K562 (cell line): ENCODE data around the gene HOXC11. TPM values are rescaled to one million over a fixed set of nuclear protein-coding genes. Genes with fewer than 3 reads are reported as not detected.

ENCODE experiments used
- ATAC-seq: fragments of 200-7000 bp; cut with Tn5 transposase; 3 replicates; pipeline ENCODE4 v1.9.1; 2020; ENCODE audit warnings: moderate library complexity
- BruUV-seq: library from RNA; stranded (reverse); fragments of 400-500 nt; replicated peaks from 2 replicates; lab custom pipeline; 2021; lab: Mats Ljungman, UMichigan
- CTCF ChIA-PET: fragments of 300-600 bp; formaldehyde crosslinking; extraction: SDS; loops from one replicate; lab custom pipeline; 2021; ENCODE audit warnings: low intra/inter-chr PET ratio; lab: Yijun Ruan, JAX
- POLR2A ChIA-PET: fragments of 300-600, 350-650 bp; sonication (Branson Sonifier 250); formaldehyde crosslinking; extraction: SDS; loops from one replicate; lab custom pipeline; 2021; ENCODE audit warnings: antibody characterized with exemption, inconsistent platforms; lab: Yijun Ruan, JAX
- DNase-seq, 4 experiments: peaks; one replicate each; pipeline versions ENCODE4 v3.0.0 to v3.0.0-alpha.2; 2011 to 2018; ENCODE audit warnings: low spot score in 3 of 4, mixed read lengths in 3 of 4; ENCODE audit errors: extremely low read depth in 1 of 4
- FAIRE-seq: peaks from 2 replicates; lab custom pipeline; 2011; peaks lifted over from hg19 to GRCh38; lab: Jason Lieb, UNC
- H2AFZ ChIP-seq: 2 replicates; pipeline ENCODE4 v1.6.0; 2011; ENCODE audit warnings: low read depth, low read length, control low read depth, inconsistent platforms
- H3K27ac ChIP-seq: fragments of 200-600 bp; 3 replicates; pipeline ENCODE4 v1.8.0; 2011; ENCODE audit warnings: low read depth, mild to moderate bottlenecking, control low read depth, inconsistent platforms, low read length, moderate library complexity, mixed read lengths; ENCODE audit errors: extremely low read depth
- H3K27me3 ChIP-seq, 2 experiments: fragments of 300-600 bp in 1 of 2; 2 replicates in 1 of 2; 3 replicates in 1 of 2; pipeline versions ENCODE4 v1.6.0 to v1.8.0; 2011; ENCODE audit warnings: inconsistent platforms in 2 of 2, low read length in 2 of 2, mild to moderate bottlenecking in 1 of 2, mixed read lengths in 1 of 2, moderate library complexity in 1 of 2; ENCODE audit not compliant: control insufficient read depth in 2 of 2, insufficient read depth in 2 of 2
- H3K36me3 ChIP-seq: fragments of 300-600 bp; 3 replicates; pipeline ENCODE4 v1.8.0; 2011; ENCODE audit warnings: mild to moderate bottlenecking, low read length, inconsistent platforms; ENCODE audit not compliant: control insufficient read depth, insufficient read depth
- H3K4me1 ChIP-seq, 2 experiments: fragments of 200-600 bp in 1 of 2; replicated peaks in 1 of 2; 2 replicates in 1 of 2; 3 replicates in 1 of 2; pipeline versions ENCODE4 v1.5.1 to v1.8.0; 2011; ENCODE audit warnings: inconsistent platforms in 2 of 2, low read length in 2 of 2, mild to moderate bottlenecking in 1 of 2, mixed read lengths in 1 of 2, moderate library complexity in 1 of 2; ENCODE audit not compliant: control insufficient read depth in 2 of 2, insufficient read depth in 2 of 2
- H3K4me2 ChIP-seq: 2 replicates; pipeline ENCODE4 v1.6.1; 2011; ENCODE audit warnings: low read length, control low read depth, inconsistent platforms, mixed read lengths; ENCODE audit not compliant: insufficient read depth
- H3K4me3 ChIP-seq: fragments of 200-600 bp; sonication (generic), shearing (Covaris generic); 2 replicates; pipeline ENCODE4 v1.5.1; 2016; ENCODE audit warnings: control low read depth, inconsistent platforms
- H3K79me2 ChIP-seq: fragments of 200-600 bp; 3 replicates; pipeline ENCODE4 v1.8.0; 2011; ENCODE audit warnings: low read length, inconsistent platforms; ENCODE audit not compliant: control insufficient read depth, insufficient read depth
- H3K9ac ChIP-seq, 2 experiments: 2 replicates each; pipeline versions ENCODE4 v1.6.0 to v1.6.1; 2011; ENCODE audit warnings: low read depth in 2 of 2, low read length in 2 of 2, control low read depth in 1 of 2, inconsistent platforms in 1 of 2, mild to moderate bottlenecking in 1 of 2, mixed read lengths in 1 of 2; ENCODE audit not compliant: insufficient read depth in 1 of 2
- H3K9me1 ChIP-seq: one replicate; pipeline ENCODE4 v1.6.0; 2011; ENCODE audit warnings: inconsistent platforms, mild to moderate bottlenecking, low read length, moderate library complexity; ENCODE audit not compliant: control insufficient read depth, insufficient read depth
- H3K9me3 ChIP-seq: replicated peaks from 2 replicates; pipeline ENCODE4 v1.5.1; 2011; ENCODE audit warnings: low read depth, low read length, inconsistent platforms; ENCODE audit not compliant: control insufficient read depth, insufficient read depth
- H4K20me1 ChIP-seq: replicated peaks from 2 replicates; pipeline ENCODE4 v1.6.1; 2011; ENCODE audit warnings: low read length, inconsistent platforms, mixed read lengths; ENCODE audit not compliant: control insufficient read depth, insufficient read depth
- AFF1 ChIP-seq, 2 experiments: fragments of 450-650 bp; IDR thresholded peaks; 2 replicates each; pipeline ENCODE4 v1.6.1; 2018; ENCODE audit warnings: mild to moderate bottlenecking in 2 of 2, low read depth in 1 of 2; ENCODE audit not compliant: partially characterized antibody in 2 of 2
- BMI1 ChIP-seq: fragments of 150-350 bp; IDR thresholded peaks from 2 replicates; pipeline ENCODE4 v1.6.1; 2014; ENCODE audit warnings: low read length
- CHCHD3 ChIP-seq: fragments of 250-450 bp; sonication (Bioruptor Pico); IDR thresholded peaks from 2 replicates; pipeline ENCODE4 v2.1.2; 2022; ENCODE audit warnings: mild to moderate bottlenecking
- NFIC ChIP-seq: fragments of 450-650 bp; IDR thresholded peaks from 2 replicates; pipeline ENCODE4 v1.6.1; 2017; ENCODE audit warnings: mild to moderate bottlenecking, inconsistent platforms
- NFRKB ChIP-seq: fragments of 450-650 bp; IDR thresholded peaks from 2 replicates; pipeline ENCODE4 v1.6.1; 2016; ENCODE audit warnings: low read depth
- PHB ChIP-seq: fragments of 250-450 bp; sonication (Bioruptor Pico); IDR thresholded peaks from 2 replicates; pipeline ENCODE4 v1.5.0; 2021
- WGBS: fragments of 100-300 bp; shearing (Covaris generic); methylation state at CpG from one replicate; pipeline ENCODE4 v1.1.6; 2016; ENCODE audit warnings: low coverage, mixed read lengths; ENCODE audit not compliant: insufficient coverage; ENCODE audit errors: missing lambda C conversion rate; 5-methylcytosine and 5-hydroxymethylcytosine counted together
- in situ Hi-C: fragments of 300-500 bp; cut with MboI; formaldehyde crosslinking; loops from 4 replicates; pipeline ENCODE4 v1.15.0; 2018; ENCODE audit warnings: inconsistent platforms, mixed read lengths
- intact Hi-C: fragments of 100-400 bp; cut with micrococcal nuclease; formaldehyde crosslinking; loops from 2 replicates; pipeline ENCODE4 v1.14.2; 2022
- polyA plus RNA-seq, 8 experiments: library from polyadenylated mRNA; depleted of rRNA in 4 of 8; stranded (reverse) in 5 of 8; unstranded in 3 of 8; fragments of >200 nt; fragmentation: Nextera tagmentation in 2 of 8; fragmentation: Illumina TruSeq in 1 of 8; extraction: Ambion mirVana in 2 of 8; extraction: Trizol in 1 of 8; gene quantifications; 2 replicates each; pipeline versions ENCODE4 v1.2.1 to v1.2.3, GENCODE V29; 2011 to 2014; ENCODE audit warnings: inconsistent platforms in 1 of 8, missing spikeins in 1 of 8
- total RNA-seq, 7 experiments: library from RNA; depleted of rRNA in 6 of 7; stranded (reverse); fragments of >200 nt in 6 of 7; fragmentation: Illumina TruSeq in 2 of 7; extraction: Trizol in 2 of 7; gene quantifications; 2 replicates each; pipeline versions ENCODE4 v1.2.1 to v1.2.3, GENCODE V29; 2011 to 2021; ENCODE audit warnings: low replicate concordance in 1 of 7

Gene HOXC11
- total and polyA plus RNA-seq, 9 of the 15 experiments (the other 6 are each of a cell fraction or from before 2014, with no cell fraction given) = not detected

DNA sequence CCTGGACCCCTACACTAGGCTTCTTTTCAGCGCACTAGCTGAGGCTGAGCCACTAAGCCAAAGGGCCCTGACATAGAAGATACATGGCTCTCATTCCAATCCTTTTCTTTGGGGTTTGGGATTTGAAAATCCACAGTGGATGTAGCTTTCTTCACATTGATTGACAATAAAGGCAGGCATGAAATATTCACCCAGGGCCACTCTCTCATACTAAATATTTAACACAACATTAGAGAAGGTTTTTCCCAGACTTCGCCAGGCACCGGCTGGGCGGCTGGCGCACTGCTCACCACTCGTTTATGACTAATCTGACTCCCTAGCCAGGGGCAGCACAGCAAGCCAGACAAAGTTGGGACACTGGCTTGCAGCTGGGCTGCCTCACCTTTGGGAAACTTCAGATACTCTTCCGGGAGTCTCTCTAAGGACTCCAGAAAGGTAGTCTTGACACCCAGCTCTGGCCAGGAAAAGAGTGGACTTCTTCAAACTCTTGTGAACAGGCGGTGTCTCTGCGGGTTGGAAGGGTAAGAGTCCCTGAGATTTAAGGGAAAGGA lies 699 bp upstream of the HOXC11 start:
- H3K4me3 ChIP-seq = no peak overlapping the region
- BruUV-seq = no TSS peak
- no peak overlapping the region for H3K27ac ChIP-seq
- DNase-seq (no peak), ATAC-seq (no peak), FAIRE-seq (no peak)
- H3K79me2 ChIP-seq = no peaks in the 10 kb centered on the region
- in situ Hi-C loops = no loop called here
- H3K9me1 ChIP-seq = no peaks in the 10 kb centered on the region
- H3K36me3 ChIP-seq = no peaks in the 10 kb centered on the region
- H4K20me1 ChIP-seq = peaks cover 5% of the 10 kb centered on the region
- CTCF ChIA-PET = no interaction called here
- 10% methylated on average over 9 of the region's 9 CpGs for WGBS
- H3K9me3 ChIP-seq = no peaks in the 10 kb centered on the region
- no peak overlapping the region for H3K9ac ChIP-seq
- intact Hi-C loops = no loop called here
- H3K4me1 ChIP-seq = peaks cover 0 to 25% of the 10 kb centered on the region in 2 experiments; a peak in 2 of 5 replicates
- POLR2A ChIA-PET = interaction anchor here (0.6 to 1.4 kb wide), 3 partner anchors 16 to 154 kb away, joined by 4 read pairs; no protein-coding TSS in a partner anchor
- TF ChIP-seq CHCHD3 (CRISPR knock-in tag) (no peak), NFRKB (no peak), NFIC (no peak), AFF1 (IDR thresholded peaks at IDR 0.05; ENCODE audit: low read depth in 1 of 2, partially characterized antibody in 2 of 2) (no peak), PHB (CRISPR knock-in tag) (no peak), BMI1 (no peak)
- peaks cover 62 to 87% of the 10 kb centered on the region in 2 experiments for H3K27me3 ChIP-seq
- H3K4me2 ChIP-seq = no peak overlapping the region
- no peak overlapping the region for H2AFZ ChIP-seq
